Endothelial cell (in vitro differentiated cells): Measurements from ENCODE around the gene PIGT. TPM values are rescaled to one million over a fixed set of nuclear protein-coding genes. Genes with fewer than 3 reads are reported as not detected.

ENCODE experiments used
- DNase-seq: peaks from one replicate; pipeline ENCODE4 v3.0.0; 2021; ENCODE audit warnings: low spot score
- H3K27ac Mint-ChIP-seq: one replicate; pipeline ENCODE4 v1.8.0; 2021; ENCODE audit warnings: mixed read lengths, inconsistent platforms; ENCODE audit not compliant: unreplicated experiment
- H3K27me3 Mint-ChIP-seq: one replicate; pipeline ENCODE4 v1.8.0; 2021; ENCODE audit warnings: mild to moderate bottlenecking, moderate library complexity, mixed read lengths, inconsistent platforms; ENCODE audit not compliant: unreplicated experiment
- H3K36me3 Mint-ChIP-seq: one replicate; pipeline ENCODE4 v1.8.0; 2021; ENCODE audit warnings: mild to moderate bottlenecking, low read depth, mixed read lengths, inconsistent platforms; ENCODE audit not compliant: unreplicated experiment
- H3K4me1 Mint-ChIP-seq: one replicate; pipeline ENCODE4 v1.8.0; 2021; ENCODE audit warnings: mild to moderate bottlenecking, mixed read lengths, inconsistent platforms; ENCODE audit not compliant: unreplicated experiment
- H3K4me3 Mint-ChIP-seq: one replicate; pipeline ENCODE4 v1.8.0; 2021; ENCODE audit warnings: mild to moderate bottlenecking, mixed read lengths, inconsistent platforms; ENCODE audit not compliant: unreplicated experiment
- H3K9me3 Mint-ChIP-seq: one replicate; pipeline ENCODE4 v1.8.0; 2021; ENCODE audit warnings: mixed read lengths, inconsistent platforms; ENCODE audit not compliant: unreplicated experiment
- CTCF ChIP-seq: fragments of 200-600 bp; sonication (generic); IDR thresholded peaks from one replicate; pipeline ENCODE4 v1.5.0; 2021; ENCODE audit warnings: antibody characterized with exemption; ENCODE audit not compliant: unreplicated experiment
- total RNA-seq: library from RNA; stranded (reverse); fragmentation: NEBNext Ultra II Directional; extraction: Animal tissue kit (Norgen Biotek cat#: 25700); gene quantifications from one replicate; pipeline ENCODE4 v1.2.1, GENCODE V29; 2021; ENCODE audit not compliant: unreplicated experiment

PIGT gene
- total RNA-seq, 1 donor from 2014 or later = 68.6 TPM

- H3K27ac Mint-ChIP-seq = no peak overlapping the region
- peaks cover 2% of the 10 kb centered on the region for H3K27me3 Mint-ChIP-seq
- H3K4me3 Mint-ChIP-seq = no peak overlapping the region
- H3K36me3 Mint-ChIP-seq = peaks cover 15% of the 10 kb centered on the region
- peaks cover 17% of the 10 kb centered on the region for H3K4me1 Mint-ChIP-seq
- no peak for TF ChIP-seq CTCF
- no peak for DNase-seq
- no peaks in the 10 kb centered on the region for H3K9me3 Mint-ChIP-seq
These were observed 47.5 kb upstream of the PIGT start for GRCh38 chr20:45368221-45368980.

- no peak for DNase-seq
- TF ChIP-seq CTCF = no peak
- Mint-ChIP-seq H3K27me3 (peaks cover 3% of the 10 kb centered on the region), H3K4me1 (peaks cover 11% of the 10 kb centered on the region), H3K4me3 (no peak overlapping the region), H3K36me3 (peaks cover 15% of the 10 kb centered on the region), H3K9me3 (no peaks in the 10 kb centered on the region), H3K27ac (no peak overlapping the region)
These were observed 45.3 kb upstream of the PIGT start for GRCh38 chr20:45370571-45371160.

- peaks cover 7% of the 10 kb centered on the region for H3K36me3 Mint-ChIP-seq
- H3K27ac Mint-ChIP-seq = no peak overlapping the region
- peaks cover 3% of the 10 kb centered on the region for H3K27me3 Mint-ChIP-seq
- DNase-seq = no peak
- H3K4me3 Mint-ChIP-seq = peak overlapping the region; percentile 10
- TF ChIP-seq CTCF = no peak
- H3K4me1 Mint-ChIP-seq = peaks cover 11% of the 10 kb centered on the region
- H3K9me3 Mint-ChIP-seq = no peaks in the 10 kb centered on the region
These were observed 43.7 kb upstream of the PIGT start for GRCh38 chr20:45372241-45372640.

GRCh38 chr20:45372646-45373352, 43.1 kb upstream of the PIGT start:
- Mint-ChIP-seq H3K36me3 (peaks cover 6% of the 10 kb centered on the region), H3K27ac (no peak overlapping the region), H3K9me3 (no peaks in the 10 kb centered on the region), H3K27me3 (peaks cover 3% of the 10 kb centered on the region), H3K4me3 (peak overlapping the region; percentile 10), H3K4me1 (peaks cover 9% of the 10 kb centered on the region)
- DNase-seq = no peak
- TF ChIP-seq CTCF = no peak
